GM12864 (cell line): ENCODE data around the gene RFT1.

Experiments used
- DNase-seq: peaks from one replicate; pipeline ENCODE4 v3.0.0-alpha.2; 2011; ENCODE audit warnings: low read depth
- H3K4me3 ChIP-seq: 2 replicates; pipeline ENCODE4 v1.5.1; 2011; ENCODE audit warnings: mild to moderate bottlenecking, low read depth, low read length, control low read depth
- CTCF ChIP-seq: IDR thresholded peaks from 2 replicates; pipeline ENCODE4 v1.5.1; 2011; ENCODE audit warnings: low read depth, mild to moderate bottlenecking, moderate library complexity, low read length, control low read depth, inconsistent platforms; ENCODE audit errors: missing control alignments

The RFT1 gene

GRCh38 chr3:53120336-53120735 lies 9.9 kb downstream of the RFT1 start:
- no peak for DNase-seq
- no peak overlapping the region for H3K4me3 ChIP-seq
- no peak for TF ChIP-seq CTCF

GRCh38 chr3:53116956-53117355 lies 13.3 kb downstream of the RFT1 start:
- no peak overlapping the region for H3K4me3 ChIP-seq
- DNase-seq: no peak
- TF ChIP-seq CTCF: no peak

GRCh38 chr3:53114412-53115074 lies 15.7 kb downstream of the RFT1 start:
- no peak for TF ChIP-seq CTCF
- H3K4me3 ChIP-seq: no peak overlapping the region
- DNase-seq: no peak

GRCh38 chr3:53114011-53114400 lies 16.2 kb downstream of the RFT1 start:
- peak; percentile 98 for TF ChIP-seq CTCF
- no peak overlapping the region for H3K4me3 ChIP-seq
- DNase-seq: peak; percentile 53

- no peak for DNase-seq
Observed at GRCh38 chr3:53113293-53114010, 16.8 kb downstream of the RFT1 start.

GRCh38 chr3:53111822-53112221 lies 18.4 kb downstream of the RFT1 start:
- no peak overlapping the region for H3K4me3 ChIP-seq
- DNase-seq: no peak
- no peak for TF ChIP-seq CTCF

More at GRCh38 chr3:53113293-53114010, 16.8 kb downstream of the RFT1 start:
- no peak for TF ChIP-seq CTCF
- no peak overlapping the region for H3K4me3 ChIP-seq
